OCI-LY1 (cell line): ENCODE measurements around the gene GNG12.

ENCODE experiments used
- H2AFZ ChIP-seq: fragments of 200-600 bp; sonication (generic), shearing (Covaris generic); 2 replicates; pipeline ENCODE4 v1.6.0; 2014; ENCODE audit warnings: antibody characterized with exemption, mild to moderate bottlenecking, low read length
- H3F3A ChIP-seq: fragments of 200-600 bp; sonication (generic), shearing (Covaris generic); 2 replicates; pipeline ENCODE4 v1.6.0; 2014; ENCODE audit warnings: mild to moderate bottlenecking, antibody characterized with exemption, low read length, moderate library complexity; ENCODE audit not compliant: insufficient read depth
- H3K27ac ChIP-seq: fragments of 200-600 bp; sonication (generic); 2 replicates; pipeline ENCODE4 v1.5.1; 2014; ENCODE audit warnings: low read length, mixed run types, mild to moderate bottlenecking, low read depth; ENCODE audit not compliant: poor library complexity, severe bottlenecking
- H3K27me3 ChIP-seq: fragments of 200-600 bp; sonication (generic); 2 replicates; pipeline ENCODE4 v1.6.0; 2014; ENCODE audit warnings: antibody characterized with exemption, mild to moderate bottlenecking, low read length, moderate library complexity; ENCODE audit not compliant: insufficient read depth
- H3K36me3 ChIP-seq: fragments of 200-600 bp; sonication (generic); 2 replicates; pipeline ENCODE4 v1.6.1; 2014; ENCODE audit warnings: mild to moderate bottlenecking, antibody characterized with exemption, low read length, moderate library complexity, mixed read lengths; ENCODE audit not compliant: insufficient read depth
- H3K4me1 ChIP-seq: fragments of 200-600 bp; sonication (generic); 2 replicates; pipeline ENCODE4 v1.5.1; 2014; ENCODE audit warnings: mild to moderate bottlenecking, low read length, moderate library complexity; ENCODE audit not compliant: insufficient read depth, severe bottlenecking
- H3K4me2 ChIP-seq: fragments of 200-600 bp; sonication (generic), shearing (Covaris generic); 2 replicates; pipeline ENCODE4 v1.6.1; 2014; ENCODE audit warnings: low read length
- H3K4me3 ChIP-seq: fragments of 200-600 bp; sonication (generic); 2 replicates; pipeline ENCODE4 v1.5.1; 2014; ENCODE audit warnings: low read length, low read depth, mild to moderate bottlenecking, mixed read lengths; ENCODE audit not compliant: poor library complexity, severe bottlenecking
- H3K79me2 ChIP-seq: fragments of 200-600 bp; shearing (Covaris generic); 2 replicates; pipeline ENCODE4 v1.6.1; 2016; ENCODE audit warnings: mixed run types, low read length, mixed read lengths; ENCODE audit not compliant: insufficient read depth
- H3K9ac ChIP-seq: fragments of 200-600 bp; sonication (generic), shearing (Covaris generic); 2 replicates; pipeline ENCODE4 v1.6.1; 2014; ENCODE audit warnings: mild to moderate bottlenecking, low read length, mixed read lengths
- H3K9me2 ChIP-seq: fragments of 200-600 bp; sonication (generic), shearing (Covaris generic); 2 replicates; pipeline ENCODE4 v1.6.1; 2014; ENCODE audit warnings: low read depth, mild to moderate bottlenecking, low read length, mixed read lengths
- H3K9me3 ChIP-seq: fragments of 200-600 bp; shearing (Covaris generic); 2 replicates; pipeline ENCODE4 v1.6.1; 2014; ENCODE audit warnings: low read length, mixed read lengths
- H4K20me1 ChIP-seq: fragments of 200-600 bp; sonication (generic), shearing (Covaris generic); 2 replicates; pipeline ENCODE4 v1.6.0; 2016; ENCODE audit warnings: mild to moderate bottlenecking, low read length; ENCODE audit not compliant: insufficient read depth
- EZH2 ChIP-seq: fragments of 200-600 bp; sonication (generic), shearing (Covaris generic); IDR thresholded peaks from 2 replicates; pipeline ENCODE4 v1.8.0; 2017; ENCODE audit warnings: borderline replicate concordance, mixed run types, mild to moderate bottlenecking, antibody characterized with exemption, low read length, moderate library complexity, mixed read lengths
- TF ChIP-seq, protein P1 (sequence below): fragments of 200-600 bp; sonication (generic), shearing (Covaris generic); IDR thresholded peaks from 2 replicates; pipeline ENCODE4 v1.5.1; 2017; ENCODE audit warnings: mild to moderate bottlenecking, antibody characterized with exemption, low read length, moderate library complexity, mixed read lengths

Gene GNG12

DNA sequence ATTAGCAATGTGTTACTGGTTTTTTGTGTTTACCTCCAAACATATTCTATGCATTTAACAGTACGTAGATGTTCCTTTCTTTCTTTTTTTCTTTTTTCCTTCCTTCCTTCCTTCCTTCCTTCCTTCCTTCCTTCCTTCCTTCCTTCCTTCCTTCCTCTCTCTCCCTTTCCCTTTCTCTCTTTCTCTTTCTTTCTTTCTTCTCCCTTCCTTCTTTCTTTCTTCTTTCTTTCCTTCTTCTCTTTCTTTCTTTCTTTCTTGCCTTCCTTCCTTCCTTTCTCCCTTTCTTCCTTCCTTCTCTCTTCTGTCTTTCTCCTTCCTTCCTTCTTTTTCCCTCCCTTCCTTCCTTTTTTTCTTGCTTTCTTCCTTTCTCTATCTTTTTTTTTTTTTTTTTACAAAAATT, 46.2 kb upstream of the GNG12 start:
- TF ChIP-seq, protein P1, sequence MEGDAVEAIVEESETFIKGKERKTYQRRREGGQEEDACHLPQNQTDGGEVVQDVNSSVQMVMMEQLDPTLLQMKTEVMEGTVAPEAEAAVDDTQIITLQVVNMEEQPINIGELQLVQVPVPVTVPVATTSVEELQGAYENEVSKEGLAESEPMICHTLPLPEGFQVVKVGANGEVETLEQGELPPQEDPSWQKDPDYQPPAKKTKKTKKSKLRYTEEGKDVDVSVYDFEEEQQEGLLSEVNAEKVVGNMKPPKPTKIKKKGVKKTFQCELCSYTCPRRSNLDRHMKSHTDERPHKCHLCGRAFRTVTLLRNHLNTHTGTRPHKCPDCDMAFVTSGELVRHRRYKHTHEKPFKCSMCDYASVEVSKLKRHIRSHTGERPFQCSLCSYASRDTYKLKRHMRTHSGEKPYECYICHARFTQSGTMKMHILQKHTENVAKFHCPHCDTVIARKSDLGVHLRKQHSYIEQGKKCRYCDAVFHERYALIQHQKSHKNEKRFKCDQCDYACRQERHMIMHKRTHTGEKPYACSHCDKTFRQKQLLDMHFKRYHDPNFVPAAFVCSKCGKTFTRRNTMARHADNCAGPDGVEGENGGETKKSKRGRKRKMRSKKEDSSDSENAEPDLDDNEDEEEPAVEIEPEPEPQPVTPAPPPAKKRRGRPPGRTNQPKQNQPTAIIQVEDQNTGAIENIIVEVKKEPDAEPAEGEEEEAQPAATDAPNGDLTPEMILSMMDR = no peak
- H3K9me3 ChIP-seq = no peaks in the 10 kb centered on the region
- H3K4me2 ChIP-seq = no peak overlapping the region
- H3K27me3 ChIP-seq = no peaks in the 10 kb centered on the region
- H2AFZ ChIP-seq = no peak overlapping the region
- no peaks in the 10 kb centered on the region for H3K79me2 ChIP-seq
- H3K27ac ChIP-seq = no peak overlapping the region
- no peak overlapping the region for H3K9ac ChIP-seq
- no peaks in the 10 kb centered on the region for H4K20me1 ChIP-seq
- H3F3A ChIP-seq = no peaks in the 10 kb centered on the region
- no peak overlapping the region for H3K4me3 ChIP-seq
- H3K4me1 ChIP-seq = no peaks in the 10 kb centered on the region
- H3K36me3 ChIP-seq = no peaks in the 10 kb centered on the region
- H3K9me2 ChIP-seq = no peaks in the 10 kb centered on the region

DNA sequence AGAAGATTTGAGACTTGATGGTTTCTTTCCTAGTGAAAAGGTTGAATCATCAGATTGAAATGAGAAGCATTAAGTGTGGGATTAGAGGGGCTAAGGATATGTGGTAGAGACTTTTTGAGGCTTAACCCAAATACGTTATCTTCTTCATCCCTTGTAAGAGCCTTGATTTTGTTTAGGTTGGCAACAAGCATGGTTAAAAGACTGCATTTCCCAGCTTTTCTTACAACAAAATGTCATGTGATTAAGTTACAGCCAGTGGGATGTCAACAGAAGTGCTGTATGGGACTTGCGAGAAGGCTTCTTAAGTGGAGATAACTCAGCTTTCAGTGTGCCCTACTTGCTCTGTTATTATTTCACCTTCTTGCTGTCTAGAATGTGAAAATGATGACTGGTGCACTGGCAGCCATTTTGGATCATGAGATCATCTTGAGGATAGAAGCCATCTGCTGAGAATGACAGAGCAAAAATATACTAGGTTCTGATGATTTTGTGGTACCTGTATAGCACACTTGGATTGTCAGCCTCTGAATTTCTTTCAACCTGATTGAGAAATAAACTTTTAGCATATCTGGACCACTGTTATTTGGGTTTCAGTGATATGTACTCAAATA, 41.3 kb upstream of the GNG12 start:
- H3K4me3 ChIP-seq = no peak overlapping the region
- no peaks in the 10 kb centered on the region for H3K36me3 ChIP-seq
- no peaks in the 10 kb centered on the region for H3K4me1 ChIP-seq
- no peaks in the 10 kb centered on the region for H3K27me3 ChIP-seq
- no peaks in the 10 kb centered on the region for H3K9me3 ChIP-seq
- no peak overlapping the region for H2AFZ ChIP-seq
- no peak overlapping the region for H3K4me2 ChIP-seq
- no peak overlapping the region for H3K9ac ChIP-seq
- no peak overlapping the region for H3K27ac ChIP-seq
- no peaks in the 10 kb centered on the region for H3K9me2 ChIP-seq
- no peak for TF ChIP-seq EZH2
- TF ChIP-seq, protein P1 = no peak
- H3F3A ChIP-seq = no peaks in the 10 kb centered on the region
- no peaks in the 10 kb centered on the region for H3K79me2 ChIP-seq
- H4K20me1 ChIP-seq = no peaks in the 10 kb centered on the region

DNA sequence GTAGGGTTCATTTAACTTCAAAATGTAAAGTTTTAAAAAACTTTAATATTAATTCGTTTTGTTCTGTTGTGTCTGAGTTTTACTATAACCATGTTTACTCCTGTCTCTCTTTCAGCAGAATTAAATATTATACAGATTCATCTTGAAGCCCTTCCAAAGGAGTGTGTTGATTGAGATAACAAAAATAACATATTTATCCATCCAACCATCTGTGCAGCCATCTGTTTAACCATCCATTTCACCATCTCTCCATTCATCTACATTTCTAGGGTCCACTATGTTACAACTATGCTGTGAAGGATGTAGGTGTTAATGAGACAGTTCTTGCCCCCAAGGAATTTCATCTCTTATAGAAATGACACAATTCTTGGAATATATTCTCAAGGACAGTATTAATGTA, 36.0 kb upstream of the GNG12 start:
- Histone ChIP-seq H3K9ac (no peak overlapping the region), H3K27ac (no peak overlapping the region), H3K27me3 (no peaks in the 10 kb centered on the region), H3K79me2 (no peaks in the 10 kb centered on the region), H3K9me2 (no peaks in the 10 kb centered on the region), H4K20me1 (no peaks in the 10 kb centered on the region), H3K36me3 (no peaks in the 10 kb centered on the region), H3K4me2 (no peak overlapping the region), H3K9me3 (no peaks in the 10 kb centered on the region), H3K4me1 (no peaks in the 10 kb centered on the region), H2AFZ (no peak overlapping the region), H3K4me3 (no peak overlapping the region), H3F3A (no peaks in the 10 kb centered on the region)
- TF ChIP-seq, protein P1 = no peak
- TF ChIP-seq EZH2 = no peak
